LNCaP clone FGC (cell line): ENCODE results near the gene SOX5.

Experiments used
- DNase-seq: peaks from one replicate; pipeline ENCODE4 v3.0.0-alpha.2; 2011; ENCODE audit warnings: low read depth
- H3K4me3 ChIP-seq: 2 replicates; pipeline ENCODE4 v1.5.1; 2011; ENCODE audit warnings: mild to moderate bottlenecking, low read depth, low read length, control low read depth
- TF ChIP-seq, protein P1 (sequence below): IDR thresholded peaks from 2 replicates; pipeline ENCODE4 v1.5.1; 2012; ENCODE audit warnings: mild to moderate bottlenecking; ENCODE audit not compliant: control insufficient read depth, insufficient read depth; ENCODE audit errors: extremely low read depth

SOX5 gene

DNA sequence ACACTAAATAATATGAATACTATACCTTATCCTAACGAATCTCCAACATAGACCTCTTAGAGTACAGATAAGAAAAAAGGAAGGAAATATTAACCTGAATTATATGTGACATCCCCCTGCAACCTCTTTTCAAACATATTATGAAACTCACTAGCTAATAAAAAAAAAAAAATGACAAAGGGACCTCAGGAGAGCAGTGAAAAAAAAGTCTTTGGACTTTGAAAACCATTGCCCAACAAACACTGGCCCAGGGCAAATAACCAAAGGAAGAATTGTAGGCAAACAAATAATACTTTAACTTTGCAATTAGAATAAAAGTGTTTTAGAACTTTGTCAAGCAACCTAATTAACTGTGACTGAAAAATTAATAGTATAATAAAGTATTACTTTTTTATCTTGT is 7.7 kb downstream of the SOX5 start:
- no peak for DNase-seq
- H3K4me3 ChIP-seq, result no peak overlapping the region
- TF ChIP-seq, protein P1, sequence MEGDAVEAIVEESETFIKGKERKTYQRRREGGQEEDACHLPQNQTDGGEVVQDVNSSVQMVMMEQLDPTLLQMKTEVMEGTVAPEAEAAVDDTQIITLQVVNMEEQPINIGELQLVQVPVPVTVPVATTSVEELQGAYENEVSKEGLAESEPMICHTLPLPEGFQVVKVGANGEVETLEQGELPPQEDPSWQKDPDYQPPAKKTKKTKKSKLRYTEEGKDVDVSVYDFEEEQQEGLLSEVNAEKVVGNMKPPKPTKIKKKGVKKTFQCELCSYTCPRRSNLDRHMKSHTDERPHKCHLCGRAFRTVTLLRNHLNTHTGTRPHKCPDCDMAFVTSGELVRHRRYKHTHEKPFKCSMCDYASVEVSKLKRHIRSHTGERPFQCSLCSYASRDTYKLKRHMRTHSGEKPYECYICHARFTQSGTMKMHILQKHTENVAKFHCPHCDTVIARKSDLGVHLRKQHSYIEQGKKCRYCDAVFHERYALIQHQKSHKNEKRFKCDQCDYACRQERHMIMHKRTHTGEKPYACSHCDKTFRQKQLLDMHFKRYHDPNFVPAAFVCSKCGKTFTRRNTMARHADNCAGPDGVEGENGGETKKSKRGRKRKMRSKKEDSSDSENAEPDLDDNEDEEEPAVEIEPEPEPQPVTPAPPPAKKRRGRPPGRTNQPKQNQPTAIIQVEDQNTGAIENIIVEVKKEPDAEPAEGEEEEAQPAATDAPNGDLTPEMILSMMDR, result no peak

DNA sequence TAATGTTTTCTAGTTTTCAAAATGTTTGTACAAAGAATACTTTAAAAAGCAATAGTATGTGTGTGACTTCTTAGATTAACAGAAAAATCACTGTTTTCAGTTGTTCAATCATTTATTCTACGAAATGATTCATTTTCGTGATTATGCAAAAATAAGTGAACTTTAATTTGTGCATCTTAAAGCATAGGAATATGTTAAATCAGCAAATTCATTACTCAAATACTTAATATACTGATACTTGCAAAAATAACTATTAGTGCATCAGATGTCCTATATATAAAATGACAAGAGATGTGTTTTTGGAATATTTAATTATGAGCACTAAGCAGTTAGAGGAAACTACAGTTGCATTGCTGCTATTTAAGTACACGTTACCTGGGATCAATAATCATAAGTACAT is 11.0 kb downstream of the SOX5 start:
- H3K4me3 ChIP-seq, result no peak overlapping the region
- TF ChIP-seq, protein P1, result no peak
- no peak for DNase-seq

DNA sequence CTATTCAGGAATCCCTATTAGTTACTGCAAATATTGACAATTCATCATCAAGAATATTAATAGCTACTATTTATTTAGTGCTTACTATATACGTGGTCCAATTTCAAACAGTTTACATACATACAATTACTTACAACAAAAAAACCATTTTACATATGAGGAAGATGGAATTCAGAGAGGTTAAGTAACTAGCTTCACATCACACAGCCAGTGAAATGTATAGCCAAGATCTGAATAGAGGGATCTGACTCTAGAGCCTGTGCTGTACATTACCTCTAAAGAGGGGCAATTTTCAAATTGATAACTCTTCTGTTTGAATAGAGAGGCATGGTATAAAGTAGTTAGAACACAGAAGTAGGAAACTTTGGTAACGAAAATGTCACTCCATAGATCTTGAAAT is 18.3 kb downstream of the SOX5 start:
- TF ChIP-seq, protein P1, result no peak

DNA sequence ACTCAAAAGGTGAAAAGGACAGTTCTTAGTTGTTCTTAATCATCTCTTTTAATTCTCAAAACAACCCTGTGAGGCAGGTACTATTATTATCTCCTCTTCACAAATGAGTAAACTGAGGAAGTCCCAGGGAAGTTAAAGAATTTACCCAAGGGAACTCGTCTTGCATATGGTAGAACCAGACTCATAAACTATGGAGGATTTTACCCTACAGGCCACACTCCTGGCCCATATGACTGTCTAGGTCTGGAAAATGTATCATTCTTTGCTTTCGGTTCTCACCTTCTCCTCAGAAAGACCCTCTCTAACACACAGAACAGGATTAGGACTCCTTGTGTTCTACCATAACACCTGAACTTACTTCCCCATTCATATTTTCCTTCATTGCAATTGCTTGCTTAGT is 18.9 kb downstream of the SOX5 start:
- TF ChIP-seq, protein P1, result no peak
- no peak for DNase-seq
- no peak overlapping the region for H3K4me3 ChIP-seq

More for the DNA sequence above, 18.3 kb downstream of the SOX5 start:
- no peak overlapping the region for H3K4me3 ChIP-seq
- no peak for DNase-seq

DNA sequence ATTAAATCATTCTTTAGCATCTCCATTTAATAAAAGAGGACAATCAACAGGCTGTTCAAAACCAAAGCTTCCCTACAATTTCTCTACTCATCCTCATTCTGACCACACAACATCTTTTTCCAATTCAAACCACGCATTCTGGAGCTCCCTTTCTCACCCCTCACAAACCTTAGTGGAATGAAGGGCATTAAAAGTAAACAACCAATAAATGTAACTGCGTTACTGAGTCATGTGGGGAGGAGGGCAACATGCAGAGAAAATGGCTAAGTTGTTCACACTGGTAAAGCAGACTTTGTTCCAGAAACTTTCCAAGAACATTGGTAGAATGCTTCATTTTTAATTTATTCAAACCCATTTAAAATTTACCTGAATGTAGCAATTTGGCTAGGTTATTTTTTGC is 19.6 kb downstream of the SOX5 start:
- H3K4me3 ChIP-seq, result no peak overlapping the region
- DNase-seq, result no peak
- TF ChIP-seq, protein P1, result no peak

DNA sequence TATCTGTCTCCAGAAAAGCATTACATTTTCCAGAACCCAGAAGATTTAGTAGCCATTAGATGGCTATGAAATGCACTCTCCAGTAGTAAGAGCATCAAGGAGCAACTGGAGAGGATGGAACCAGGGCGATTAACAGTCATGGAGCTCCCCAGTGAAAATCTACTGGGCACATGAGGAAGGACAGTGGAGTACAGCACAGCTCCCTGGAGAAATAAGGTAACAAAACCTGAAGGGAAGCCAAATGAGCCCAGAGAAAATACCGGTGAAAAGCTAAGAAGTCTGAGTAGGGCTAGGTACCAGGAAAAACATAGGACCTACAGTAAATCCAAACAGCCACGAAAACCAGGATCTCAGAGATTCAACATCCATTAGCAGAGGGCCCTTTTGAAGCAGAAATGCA is 21.6 kb downstream of the SOX5 start:
- DNase-seq, result no peak
- TF ChIP-seq, protein P1, result no peak
- no peak overlapping the region for H3K4me3 ChIP-seq

DNA sequence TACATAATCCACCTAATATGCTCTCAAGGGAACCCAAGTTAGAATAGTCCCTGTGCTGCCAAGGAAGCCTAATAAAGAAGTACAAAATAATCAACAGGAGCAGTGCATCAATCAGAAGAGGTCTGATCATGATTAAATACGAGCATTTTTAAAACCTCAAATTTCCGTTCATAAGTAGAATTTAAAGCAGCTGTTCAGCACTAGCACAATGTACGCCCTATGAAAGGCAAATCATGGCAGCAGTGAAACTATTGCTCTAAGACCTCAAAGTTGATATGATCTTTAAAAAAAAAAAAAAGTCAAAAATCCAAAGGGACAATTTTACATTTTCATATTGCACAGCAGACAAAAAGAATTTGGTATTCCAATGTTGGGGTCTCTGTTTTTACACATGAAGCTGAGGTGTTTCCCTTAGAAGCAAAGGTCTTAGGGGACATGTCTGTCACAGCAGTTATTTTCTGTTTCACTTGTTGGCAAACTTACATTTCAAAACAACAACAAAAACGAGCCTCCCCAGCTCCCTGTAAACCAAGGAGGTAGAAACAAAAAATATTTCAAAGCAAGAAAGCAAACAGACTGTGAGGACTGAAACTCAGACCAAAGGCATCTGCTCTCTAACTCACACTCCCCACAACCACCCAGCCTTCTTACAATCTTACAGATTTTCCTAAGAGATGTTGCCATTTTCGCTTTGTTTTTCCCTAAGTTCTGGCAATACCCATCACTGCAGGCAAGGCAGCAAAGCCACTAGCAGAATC is 28.2 kb downstream of the SOX5 start:
- H3K4me3 ChIP-seq, result no peak overlapping the region
- TF ChIP-seq, protein P1, result no peak
- no peak for DNase-seq
